Measurements from ENCODE around the gene RAET1L. TPM values are rescaled to one million over a fixed set of nuclear protein-coding genes. Genes with fewer than 3 reads are reported as not detected.
A peak's percentile ranks its signal among the peaks of the same experiment; 100 is the strongest.

RAET1L gene
- total and polyA plus RNA-seq, 2 donors (not counting 1 experiment from before 2014, with no cell fraction given), result not detected

GRCh38 chr6:150005761-150006651 lies 19.3 kb downstream of the RAET1L start:
- 93% methylated on average over 10 of the region's 14 CpGs for WGBS (ENCODE audit: insufficient coverage)
- peak overlapping the region in 1 of 2 donors; percentile 97 for H3K27ac ChIP-seq (ENCODE audit: low read length in 2 of 2)
- peaks cover 19% of the 10 kb centered on the region for H3K27me3 Mint-ChIP-seq
- peak overlapping the region; percentile 96 for H3K4me3 Mint-ChIP-seq
- peak overlapping the region; percentile 95 for H3K4me2 ChIP-seq (replicated peaks; ENCODE audit: low read depth, low read length, poor library complexity, severe bottlenecking)
- H3K4me1 Mint-ChIP-seq, result peaks cover 29% of the 10 kb centered on the region
- CTCF ChIA-PET, result interaction anchor here (0.8 to 2.1 kb wide), 6 partner anchors 13 to 389 kb away, joined by 3 to 4 read pairs (median 3); no protein-coding TSS in a partner anchor
- peak overlapping the region; percentile 76 for H2AFZ ChIP-seq (ENCODE audit: insufficient read depth, low read depth, low read length, poor library complexity, severe bottlenecking)
- DNase-seq, result no peak
- H4K20me1 ChIP-seq (ENCODE audit: control insufficient read depth, insufficient read depth, low read length, poor library complexity, severe bottlenecking), result no peaks in the 10 kb centered on the region
- H3K4me3 ChIP-seq (ENCODE audit: control extremely low read depth in 1 of 5, extremely low read depth in 1 of 5, insufficient read depth in 1 of 5, low read depth in 2 of 5, low read length in 4 of 5), result peak overlapping the region in 4 of 5 experiments; percentile 64 to 86 (median 76)
- H3K9ac ChIP-seq (ENCODE audit: low read length), result peak overlapping the region; percentile 87
- H3K9me3 ChIP-seq (ENCODE audit: control extremely low read depth in 1 of 3, control insufficient read depth in 2 of 3, insufficient read depth in 1 of 3, low read length in 2 of 3), result peaks cover 0 to 10% (median 3%) of the 10 kb centered on the region in 3 donors
- ATAC-seq (ENCODE audit: low read depth), result no peak
- H3K79me2 ChIP-seq (ENCODE audit: control insufficient read depth, insufficient read depth, low read length), result no peaks in the 10 kb centered on the region
- H3K27ac Mint-ChIP-seq, result peak overlapping the region; percentile 97
- no peak for TF ChIP-seq EZH2 (IDR thresholded peaks at IDR 0.05; ENCODE audit: borderline replicate concordance, insufficient read depth, low read depth, low read length, poor library complexity, severe bottlenecking)
- no peak for TF ChIP-seq CTCF (IDR thresholded peaks at IDR 0.05)
- peaks cover 16 to 27% of the 10 kb centered on the region in 2 donors for H3K4me1 ChIP-seq (ENCODE audit: control insufficient read depth in 2 of 2, insufficient read depth in 2 of 2, low read length in 2 of 2)
- peaks cover 0 to 37% (median 14%) of the 10 kb centered on the region in 4 experiments for H3K27me3 ChIP-seq (replicated peaks in 1 of 4; ENCODE audit: control extremely low read depth in 1 of 4, control insufficient read depth in 3 of 4, insufficient read depth in 4 of 4, low read length in 3 of 4)
- H3K36me3 ChIP-seq (replicated peaks in 1 of 2; ENCODE audit: control extremely low read depth in 1 of 2, control insufficient read depth in 1 of 2, extremely low read depth in 1 of 2, insufficient read depth in 2 of 2, low read length in 1 of 2), result no peaks in the 10 kb centered on the region
- POLR2A ChIA-PET, result no interaction called here
- intact Hi-C loops (cut with micrococcal nuclease), result loop anchor here (1.0 to 10.0 kb wide), 5 partner anchors 15 to 1389 kb away; partner anchors contain the start of genes GINM1, LATS1, ULBP3 and ZBTB2
- peaks cover 3% of the 10 kb centered on the region for H3K9me3 Mint-ChIP-seq (ENCODE audit: insufficient read depth)

Measured in B cell (primary cell).